Kidney capillary endothelial cell (primary cell): Measurements from ENCODE around the gene MED8.

Experiments used
- DNase-seq: peaks from one replicate; pipeline ENCODE4 v3.0.0-alpha.2; 2018; ENCODE audit warnings: low spot score

MED8 gene

GRCh38 chr1:43389326-43390313 is at the start of gene MED8, which contains the start of gene SZT2:
MED8 (minus strand) TSS chr1:43389800; CDS start chr1:43389764, 36 bp downstream.
SZT2 (plus strand) TSS chr1:43389899; CDS start chr1:43389969, 70 bp downstream.
- peak; percentile 93 for DNase-seq

- no peak for DNase-seq
Observed at GRCh38 chr1:43438953-43439581, 49.5 kb upstream of the MED8 start.

- no peak for DNase-seq
Observed at GRCh38 chr1:43438576-43438952, 49.0 kb upstream of the MED8 start.

- DNase-seq = no peak
Observed at GRCh38 chr1:43438006-43438405, 48.4 kb upstream of the MED8 start.

- no peak for DNase-seq
Observed at GRCh38 chr1:43437031-43437973, 47.7 kb upstream of the MED8 start.

- DNase-seq = no peak
Observed at GRCh38 chr1:43436371-43436770, 46.8 kb upstream of the MED8 start.

GRCh38 chr1:43435146-43436145 is 45.8 kb upstream of the MED8 start:
- no peak for DNase-seq

- no peak for DNase-seq
Observed at GRCh38 chr1:43434256-43434655, 44.7 kb upstream of the MED8 start.

GRCh38 chr1:43432907-43433306 is 43.3 kb upstream of the MED8 start:
- DNase-seq = no peak

GRCh38 chr1:43432171-43432860 is 42.7 kb upstream of the MED8 start:
- no peak for DNase-seq

- DNase-seq = no peak
Observed at GRCh38 chr1:43431676-43432075, 42.1 kb upstream of the MED8 start.

- DNase-seq = no peak
Observed at GRCh38 chr1:43430831-43431230, 41.2 kb upstream of the MED8 start.

- no peak for DNase-seq
Observed at GRCh38 chr1:43427941-43428340, 38.3 kb upstream of the MED8 start.

- no peak for DNase-seq
Observed at GRCh38 chr1:43427524-43427923, 37.9 kb upstream of the MED8 start.

- no peak for DNase-seq
Observed at GRCh38 chr1:43426221-43426620, 36.6 kb upstream of the MED8 start.

- DNase-seq = no peak
Observed at GRCh38 chr1:43425045-43425444, 35.4 kb upstream of the MED8 start.

GRCh38 chr1:43423672-43424550 is 34.3 kb upstream of the MED8 start:
- DNase-seq = no peak

- no peak for DNase-seq
Observed at GRCh38 chr1:43422995-43423671, 33.5 kb upstream of the MED8 start.
